Posterior vena cava (tissue), 2 donors: Measurements from ENCODE around the gene GRK5. TPM values are rescaled to one million over a fixed set of nuclear protein-coding genes. Genes with fewer than 3 reads are reported as not detected.

Experiments used
- DNase-seq: peaks from one replicate; pipeline ENCODE4 v3.0.0-alpha.2; 2020; ENCODE audit warnings: low spot score
- intact Hi-C, 2 donors: fragments of 100-400 bp; cut with DNase I; formaldehyde crosslinking; loops; one replicate each; pipeline versions ENCODE4 v1.14.1 to v1.14.2; 2022 to 2023
- total RNA-seq, 2 donors: library from RNA; stranded (reverse); fragmentation: NEBNext Ultra II Directional; extraction: Animal tissue kit (Norgen Biotek cat#: 25700); gene quantifications; one replicate each; pipeline ENCODE4 v1.2.1, GENCODE V29; 2021
- donor health status: DM: yes; HTN: yes; CAD: no.
- donor health status: DM: yes; HTN: yes; CAD: no.

Gene GRK5
- total RNA-seq, 2 donors from 2014 or later, result 40.0 to 57.5 TPM

DNA sequence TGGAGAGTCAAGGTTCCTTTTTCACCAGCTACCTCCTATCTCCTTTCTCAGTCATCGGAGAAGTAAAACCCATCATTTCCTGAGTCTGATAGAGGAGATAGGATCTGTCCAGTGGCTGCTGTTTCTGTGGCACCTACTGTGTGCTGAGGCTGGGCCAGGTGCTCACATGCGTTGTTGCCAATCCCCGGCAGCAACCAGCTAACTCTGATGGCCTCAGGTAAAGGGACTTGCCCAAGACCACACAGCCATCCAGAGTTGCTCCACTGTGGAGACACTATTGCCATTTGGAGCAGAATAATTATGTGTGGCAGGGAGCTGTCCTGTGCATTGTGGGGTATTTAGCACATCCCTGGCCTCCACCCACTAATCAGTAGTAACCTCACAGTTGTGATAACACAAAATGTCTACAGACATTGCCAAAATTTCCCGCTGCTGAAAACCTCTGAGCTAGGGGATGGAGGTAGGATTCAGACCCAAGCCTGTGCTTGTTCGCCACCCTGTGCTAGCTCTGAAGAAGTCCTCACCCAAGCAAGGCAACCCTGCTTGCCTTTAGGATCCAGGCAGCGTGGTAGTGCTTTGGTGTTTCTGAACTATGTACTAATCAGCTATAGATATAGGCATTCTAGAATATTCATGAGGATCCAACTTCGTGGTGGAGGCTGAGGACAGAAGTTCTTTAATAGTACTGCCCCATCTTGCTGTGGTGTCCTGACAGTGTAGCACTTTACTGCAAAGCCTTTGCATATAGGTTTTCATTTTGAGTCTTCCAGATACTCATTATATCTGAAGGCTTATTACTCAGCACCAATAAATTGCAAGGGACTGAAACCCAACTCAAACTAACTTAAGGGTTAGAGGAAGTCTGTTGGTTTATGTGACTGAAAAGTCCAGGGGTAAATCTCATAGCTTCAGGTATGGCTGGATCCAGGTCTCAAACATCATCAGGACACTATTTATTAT lies 164.6 kb downstream of the GRK5 start:
- intact Hi-C loops, result no loop called here
- no peak for DNase-seq

DNA sequence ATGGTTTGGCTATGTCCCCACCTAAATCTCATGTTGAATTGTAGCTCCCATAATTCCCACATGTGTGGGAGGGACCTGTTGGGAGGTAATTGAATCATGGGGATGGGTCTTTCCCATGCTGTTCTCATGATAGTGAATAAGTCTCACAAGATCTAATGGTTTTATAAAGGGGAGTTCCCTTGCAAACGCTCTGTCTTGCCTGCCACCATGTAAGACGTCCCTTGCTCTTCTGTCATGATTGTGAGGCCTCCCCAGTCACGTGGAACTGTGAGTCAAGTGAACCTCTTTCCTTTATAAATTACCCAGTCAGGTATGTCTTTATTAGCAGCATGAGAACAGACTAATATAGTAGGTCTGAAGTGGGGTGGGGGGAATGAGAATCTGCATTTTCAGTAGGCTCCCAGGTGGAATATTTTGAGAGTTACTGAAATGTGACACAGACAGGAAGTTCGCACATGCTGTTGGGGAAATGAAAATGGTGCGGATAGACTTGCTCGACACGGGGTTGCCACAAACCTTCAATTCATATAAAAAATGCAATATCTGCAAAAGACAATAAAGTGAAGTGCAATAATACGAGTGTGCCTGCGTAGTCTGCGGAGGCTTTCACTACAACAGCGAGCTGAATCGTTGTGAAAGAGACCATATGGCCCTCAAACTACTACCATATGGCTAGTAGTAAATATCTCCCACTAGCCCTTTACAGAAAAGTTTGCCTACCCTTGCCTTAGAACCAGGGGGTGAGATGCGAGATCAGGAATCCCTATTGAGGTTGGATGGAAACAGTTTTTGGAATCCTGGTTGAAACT lies 166.1 kb downstream of the GRK5 start:
- DNase-seq, result no peak
- intact Hi-C loops, result no loop called here

DNA sequence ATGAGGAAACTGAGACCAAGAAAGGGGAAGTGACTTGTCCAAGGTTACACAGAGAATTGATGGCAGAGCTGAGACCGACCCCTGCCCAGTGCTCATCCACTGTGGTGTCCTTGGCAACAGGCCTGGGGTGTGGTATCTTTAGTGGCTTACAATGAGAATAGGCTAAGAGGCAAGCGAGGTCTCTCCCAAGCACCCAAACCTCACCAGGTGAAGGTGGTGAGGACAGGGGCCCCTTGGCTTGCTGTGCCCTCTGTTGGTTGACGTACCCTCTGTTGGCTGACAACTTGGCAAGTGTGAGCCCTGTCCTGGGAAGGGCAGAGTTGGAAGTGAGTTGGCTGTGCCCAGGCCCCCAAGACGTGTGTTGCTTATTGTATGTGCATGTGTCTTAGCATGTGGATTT lies 166.9 kb downstream of the GRK5 start:
- DNase-seq, result no peak
- intact Hi-C loops, result no loop called here

DNA sequence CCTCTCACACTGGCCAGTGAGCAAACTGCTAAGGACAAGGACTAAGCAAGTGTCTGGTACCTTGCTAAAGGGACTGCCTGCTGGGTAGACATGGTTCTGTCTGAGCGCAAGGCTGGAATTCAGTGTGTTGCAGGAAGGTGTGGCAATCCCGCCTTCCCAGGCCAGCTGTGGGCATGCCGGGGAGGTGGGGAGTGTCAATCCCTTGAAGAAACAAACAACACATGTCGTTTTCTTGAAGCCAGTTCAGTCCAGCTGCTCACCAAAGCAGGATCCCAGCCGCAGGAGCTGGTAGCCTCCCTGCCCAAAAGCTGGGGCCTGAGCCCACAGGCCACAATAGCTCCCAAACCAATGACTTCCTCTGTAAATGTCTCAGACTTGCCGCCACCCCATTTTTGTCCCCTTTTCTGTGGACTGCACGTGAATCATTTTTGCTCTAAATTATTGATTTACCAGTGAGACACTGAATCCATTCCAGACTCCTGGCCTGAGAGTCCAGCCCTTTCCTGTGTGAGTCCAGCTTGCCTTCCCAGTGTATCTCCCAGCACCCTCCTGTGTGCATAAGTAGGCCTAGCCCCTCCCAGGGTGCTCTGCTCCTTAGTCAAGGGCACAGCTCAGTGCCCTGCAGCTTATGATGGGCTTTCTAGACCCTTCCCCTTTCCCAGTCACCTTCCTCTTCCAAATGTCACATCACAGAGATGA lies 168.4 kb downstream of the GRK5 start:
- intact Hi-C loops, result no loop called here
- no peak for DNase-seq

DNA sequence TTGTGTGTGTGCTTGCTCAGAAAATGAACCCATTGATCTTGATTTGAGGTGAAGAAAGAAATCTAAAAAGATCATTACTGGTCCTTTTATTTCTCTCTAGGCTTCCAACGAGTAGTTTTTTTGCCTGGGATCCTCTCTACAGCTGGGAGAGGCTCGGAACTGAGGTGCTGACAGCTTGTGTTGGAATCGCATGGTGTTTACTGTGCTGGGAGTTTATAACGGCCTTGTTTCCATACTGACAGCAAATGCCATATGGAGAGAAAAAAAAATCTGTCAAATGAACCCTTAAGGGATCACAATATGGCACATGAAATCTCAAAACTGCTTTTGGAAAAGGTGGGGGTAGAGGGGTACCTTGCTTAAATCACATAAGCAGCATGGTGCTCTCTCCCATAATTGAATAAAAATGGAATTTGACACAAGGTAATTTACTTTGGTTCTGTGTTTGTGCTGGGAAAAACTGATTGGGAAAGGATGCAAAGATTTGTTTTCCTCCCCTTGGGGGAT lies 170.1 kb downstream of the GRK5 start:
- intact Hi-C loops, result no loop called here
- no peak for DNase-seq

DNA sequence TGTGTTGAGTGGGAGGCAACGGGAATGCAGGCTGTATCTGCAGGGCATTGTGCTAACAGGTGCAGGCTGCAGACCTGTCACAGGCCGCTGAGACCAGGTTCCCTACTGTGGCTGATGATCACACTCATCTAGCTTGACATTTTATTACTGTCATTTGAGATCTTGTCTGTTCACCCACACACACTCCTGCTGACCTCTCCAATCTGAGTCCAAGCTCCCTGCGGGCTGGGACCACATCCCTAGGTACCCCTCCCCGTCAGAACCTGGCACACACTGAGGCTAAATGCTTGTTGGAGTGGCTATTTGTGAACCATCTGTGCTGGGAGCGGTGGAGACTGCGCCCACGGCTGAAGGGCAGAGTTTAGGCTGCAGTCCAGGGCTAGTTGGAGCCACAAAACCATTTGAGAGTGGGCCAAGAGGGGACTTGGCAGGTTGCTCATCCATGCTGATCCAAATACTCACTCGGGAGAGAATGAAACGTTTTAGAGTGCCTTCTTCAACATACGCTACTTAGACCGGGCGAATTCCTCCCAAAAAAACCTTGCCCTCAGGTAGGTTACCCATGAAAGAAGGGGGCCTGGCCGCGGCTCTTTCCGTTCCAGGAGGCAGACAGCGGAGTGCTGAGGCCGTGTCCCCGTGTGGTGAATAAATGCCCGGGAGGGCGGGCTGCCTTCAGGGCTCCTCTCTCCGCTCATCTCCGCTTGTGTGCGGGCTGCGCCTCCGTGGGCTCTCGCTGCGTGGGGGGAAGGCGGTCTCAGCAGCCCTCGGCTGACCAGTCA lies 170.8 kb downstream of the GRK5 start:
- DNase-seq, result no peak

DNA sequence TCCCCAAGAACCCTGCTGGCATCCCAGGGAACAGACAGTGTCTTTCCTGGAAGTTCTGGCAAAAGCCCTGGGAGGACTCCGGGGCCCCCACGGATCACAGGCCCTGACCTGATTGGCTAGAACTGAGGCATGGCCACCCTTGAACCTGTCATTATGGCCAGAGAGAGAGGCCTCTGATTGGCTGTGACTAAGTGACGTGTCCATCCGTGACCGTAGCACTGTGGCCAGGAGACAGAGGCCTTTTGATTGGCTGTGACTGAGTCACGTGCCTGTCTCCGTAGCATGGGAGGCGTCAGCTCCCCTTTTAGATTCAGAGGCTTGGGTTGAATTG lies 171.3 kb downstream of the GRK5 start:
- DNase-seq, result no peak
- intact Hi-C loops, result loop anchor here in 1 of 2 donors (1.0 kb wide), 1 partner anchor 19 kb away; no protein-coding TSS in a partner anchor

More for the DNA sequence above, 170.8 kb downstream of the GRK5 start:
- intact Hi-C loops, result loop anchor here in 1 of 2 donors (1.0 kb wide), 1 partner anchor 19 kb away; no protein-coding TSS in a partner anchor

DNA sequence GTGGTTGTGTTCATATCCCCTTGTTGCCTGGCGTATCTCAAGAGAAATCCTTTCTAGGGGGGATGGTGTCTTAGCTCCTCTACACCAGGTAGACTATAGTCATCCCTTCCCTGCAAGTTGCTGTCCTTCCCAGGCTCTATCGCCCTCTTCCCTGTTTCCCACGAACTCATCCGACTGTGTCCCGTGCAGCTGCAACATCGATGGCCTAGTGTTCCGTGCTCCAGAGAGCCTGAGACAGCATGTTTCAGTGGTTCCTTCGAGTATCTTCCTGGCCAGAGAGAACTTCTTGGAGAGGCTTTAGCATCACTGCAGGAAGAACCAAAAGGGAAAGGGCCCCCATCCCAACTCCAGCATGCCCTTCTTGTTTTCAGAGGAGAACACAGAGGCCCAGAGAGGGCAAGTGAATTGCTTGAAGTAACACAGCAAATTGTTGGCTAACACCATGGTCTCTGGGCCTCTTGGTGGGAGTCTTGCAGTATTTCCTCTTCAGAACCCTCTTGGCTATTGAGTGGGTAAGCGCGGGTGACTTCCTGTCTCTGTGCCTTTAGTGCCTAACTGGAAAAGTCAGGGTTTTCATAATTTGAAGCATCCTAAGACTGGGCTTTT lies 172.2 kb downstream of the GRK5 start:
- no peak for DNase-seq
- intact Hi-C loops, result no loop called here

DNA sequence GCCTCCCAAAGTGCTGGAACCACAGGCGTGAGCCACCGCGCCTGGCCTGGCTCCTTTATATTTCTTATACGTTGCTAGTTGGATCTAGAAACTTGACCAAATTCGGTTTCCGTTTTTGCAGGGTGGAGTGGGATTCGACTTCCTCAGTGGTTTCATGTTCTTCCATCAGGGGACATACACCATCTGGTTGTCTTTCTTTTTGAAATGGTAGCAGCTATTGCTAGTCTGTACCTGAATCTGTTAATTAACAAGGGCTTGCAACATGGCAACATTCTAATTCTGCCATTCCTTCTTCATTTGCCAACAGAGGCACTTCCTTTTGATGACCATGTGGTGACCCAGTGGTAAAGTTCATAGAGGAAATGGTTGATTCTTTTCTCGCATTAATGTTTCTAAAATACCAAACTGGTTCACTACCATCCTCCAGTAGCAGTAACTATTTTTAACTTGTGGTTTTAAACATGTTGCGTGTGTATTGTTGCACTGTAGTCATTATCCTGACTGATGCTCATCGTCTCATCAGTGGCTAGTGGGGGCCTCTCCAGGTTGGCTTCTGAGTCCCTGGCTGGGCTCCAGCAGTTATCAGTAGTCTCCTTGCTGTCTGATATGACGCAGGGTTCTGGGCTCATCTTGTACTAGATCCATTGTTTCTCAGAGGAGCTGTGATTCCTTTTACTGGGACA lies 175.9 kb downstream of the GRK5 start:
- no peak for DNase-seq
- intact Hi-C loops, result no loop called here

DNA sequence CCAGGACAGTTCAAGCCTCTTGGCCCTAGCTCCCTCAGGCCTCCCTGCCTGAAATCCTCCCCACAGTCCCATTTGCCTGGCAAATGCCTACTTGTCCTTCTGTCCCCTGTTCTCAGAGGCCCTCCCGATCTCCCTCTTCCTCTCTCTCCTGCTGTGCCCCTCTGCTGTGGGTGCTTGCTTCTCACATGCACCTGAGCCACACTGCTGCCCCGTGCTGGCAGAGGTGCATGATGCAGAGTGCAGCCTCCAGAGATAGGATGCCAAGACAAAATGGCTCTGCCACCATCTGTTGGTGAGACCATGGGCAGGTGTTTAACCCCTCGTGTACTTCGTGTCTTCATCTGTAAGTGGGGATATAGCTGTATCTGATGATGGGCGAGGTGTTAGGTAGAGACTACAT lies 176.8 kb downstream of the GRK5 start:
- intact Hi-C loops, result no loop called here
- no peak for DNase-seq

DNA sequence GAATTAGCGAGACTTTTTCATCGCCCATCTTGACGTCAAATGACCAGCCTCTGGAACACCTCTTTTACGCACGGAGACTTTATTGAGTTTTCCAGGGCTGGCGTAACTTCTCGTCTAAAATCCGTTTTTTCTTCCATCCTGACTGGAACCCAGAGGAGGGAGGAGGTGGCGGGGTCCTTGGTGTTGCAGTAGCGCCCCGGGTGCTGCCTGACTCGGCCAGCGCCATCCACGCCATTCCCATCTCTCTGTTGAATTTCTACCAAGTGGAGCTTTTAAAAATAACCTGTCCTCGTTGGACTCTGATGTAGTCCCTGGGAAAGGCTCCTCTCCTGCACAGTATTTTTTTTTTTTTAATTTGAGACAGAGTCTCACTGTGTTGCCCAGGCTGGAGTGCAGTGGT lies 179.3 kb downstream of the GRK5 start:
- intact Hi-C loops, result no loop called here
- no peak for DNase-seq

DNA sequence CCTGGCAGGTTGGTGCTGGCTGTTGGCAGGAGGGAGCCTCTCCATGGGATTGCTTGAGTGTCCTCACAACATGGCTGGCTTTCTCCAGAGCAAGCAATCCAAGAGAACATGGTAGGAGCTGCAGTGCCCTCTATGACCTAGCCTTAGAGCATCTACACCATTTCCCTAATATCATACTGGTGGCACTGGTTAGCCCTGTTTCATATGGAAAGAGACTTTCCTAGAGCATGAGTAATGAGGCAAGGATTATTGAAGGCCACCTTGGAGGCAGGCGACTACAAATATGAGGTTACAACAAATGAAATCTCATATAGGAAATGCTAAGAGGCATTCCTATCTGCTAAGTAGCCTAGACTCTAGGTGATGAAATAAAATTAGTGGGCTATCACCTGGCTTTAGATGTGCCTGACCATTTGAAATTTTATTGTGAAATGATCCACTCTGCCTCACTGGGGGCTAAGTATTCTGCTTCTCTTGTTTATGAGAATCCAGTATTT lies 181.5 kb downstream of the GRK5 start:
- intact Hi-C loops, result no loop called here
- no peak for DNase-seq

DNA sequence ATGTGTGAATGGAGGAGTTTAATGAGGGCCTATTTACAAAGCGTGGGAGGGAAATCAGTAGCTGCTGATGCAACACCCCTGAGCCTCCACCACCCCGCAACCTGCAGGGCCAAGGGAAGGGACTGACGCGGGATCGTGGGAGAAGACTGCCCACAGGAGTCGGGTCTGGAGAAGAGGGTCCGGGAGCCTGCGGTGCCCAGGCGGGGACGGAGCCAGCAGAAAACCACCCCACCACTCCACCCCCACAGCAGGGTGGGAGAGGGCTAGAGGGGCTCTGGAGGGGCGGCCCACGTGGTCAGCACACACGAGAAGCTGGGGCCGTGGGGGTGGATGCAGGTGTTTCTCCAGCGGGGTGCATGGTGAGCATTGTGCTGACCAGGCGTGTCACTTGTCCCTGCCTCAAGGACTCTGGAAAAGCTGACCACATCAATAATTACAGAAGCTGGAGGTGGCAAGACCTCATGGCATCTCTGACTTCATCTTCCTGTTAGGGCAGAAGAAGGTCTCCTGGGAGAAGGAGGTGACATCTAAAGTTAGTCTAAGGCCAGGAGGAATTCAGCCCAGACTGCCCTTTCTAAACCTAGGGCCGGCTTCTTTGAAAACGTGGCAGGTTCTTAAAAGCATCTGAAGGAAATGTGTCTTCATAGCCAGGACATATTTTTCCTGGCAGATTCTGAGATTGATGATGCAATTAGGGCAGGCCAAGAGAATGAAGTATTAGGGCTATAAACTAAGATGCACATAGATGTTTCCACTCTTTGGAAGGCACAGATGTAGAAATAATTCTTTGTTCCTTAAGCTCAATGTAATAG lies 184.3 kb downstream of the GRK5 start:
- no peak for DNase-seq
- intact Hi-C loops, result no loop called here

DNA sequence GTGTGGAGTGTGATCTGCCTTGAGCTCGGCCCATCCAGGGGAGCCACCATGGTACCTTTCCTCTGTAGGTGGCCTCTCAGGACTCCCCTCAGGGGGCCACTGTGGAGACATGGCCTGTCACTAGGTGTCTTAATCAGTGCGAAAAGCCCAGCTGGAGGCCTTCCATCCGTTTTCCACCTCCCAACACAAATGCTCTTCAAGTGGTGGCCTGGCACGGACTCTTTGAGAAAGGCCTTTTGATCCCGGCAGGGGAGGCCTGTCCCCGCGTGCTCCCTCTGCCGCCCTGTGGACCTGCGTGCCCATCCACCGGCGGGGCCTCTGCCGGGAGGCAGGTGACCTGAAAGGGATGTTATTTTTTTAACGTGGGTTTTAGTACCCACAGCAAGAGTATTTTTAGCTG lies 185.6 kb downstream of the GRK5 start:
- intact Hi-C loops, result no loop called here
- DNase-seq, result no peak

DNA sequence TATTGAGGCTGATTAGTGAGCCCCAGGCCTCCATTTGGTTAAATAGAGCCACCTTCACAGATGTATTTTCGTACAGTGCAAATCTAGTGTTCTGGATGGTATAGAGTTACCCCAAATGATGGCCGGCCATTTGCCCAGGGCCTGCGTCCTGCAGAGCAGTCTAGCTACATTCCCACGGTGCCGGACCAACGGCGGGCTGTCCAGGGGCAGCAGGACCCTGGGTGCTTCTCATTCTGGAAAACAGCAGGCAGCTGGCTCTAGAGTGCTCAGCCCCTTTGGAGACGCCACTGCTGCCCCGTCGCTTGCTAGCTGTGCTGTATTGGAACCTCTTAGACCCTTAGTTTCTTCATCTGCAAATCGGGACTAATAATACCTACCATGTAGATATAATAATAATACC lies 186.1 kb downstream of the GRK5 start:
- intact Hi-C loops, result no loop called here
- no peak for DNase-seq

DNA sequence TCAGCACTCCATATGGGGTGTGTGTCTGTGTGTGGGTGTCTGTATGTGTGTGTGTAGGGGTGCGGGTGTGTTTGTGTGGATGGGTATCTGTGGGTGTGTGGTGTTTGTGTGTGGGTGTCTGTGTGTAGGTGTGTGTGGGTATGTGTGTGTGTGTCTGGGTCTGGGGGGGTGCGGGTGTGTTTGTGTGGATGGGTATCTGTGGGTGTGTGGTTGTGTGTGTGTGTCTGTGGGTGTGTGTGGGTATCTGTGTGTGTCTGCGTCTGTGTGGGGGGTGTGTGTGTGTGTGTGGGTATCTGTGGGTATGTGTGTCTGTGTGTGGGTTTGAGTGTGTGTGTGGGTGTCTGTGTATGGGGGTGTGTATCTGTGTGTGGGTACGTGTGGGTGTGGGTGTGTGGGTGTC lies 186.5 kb downstream of the GRK5 start:
- intact Hi-C loops, result no loop called here
- DNase-seq, result no peak
